GM21447 (cell line): ENCODE results near the gene TSPAN15.

Experiments
- ATAC-seq: cut with Tn5 transposase; IDR thresholded peaks from one replicate; pipeline ENCODE4 v1.9.1; 2021; ENCODE audit not compliant: unreplicated experiment

TSPAN15 gene

GRCh38 chr10:69416695-69417094 is 34.6 kb upstream of the TSPAN15 start, which contains the start of gene TACR2:
TSS of gene TACR2 (minus strand) at chr10:69416918. CDS start at chr10:69416323, 595 bp downstream.
- ATAC-seq, result no peak

GRCh38 chr10:69417542-69417941 is 33.7 kb upstream of the TSPAN15 start:
- no peak for ATAC-seq

- no peak for ATAC-seq
Measured at GRCh38 chr10:69418052-69418752, 33.1 kb upstream of the TSPAN15 start.

GRCh38 chr10:69419096-69419743 is 32.0 kb upstream of the TSPAN15 start:
- ATAC-seq, result no peak

DNA sequence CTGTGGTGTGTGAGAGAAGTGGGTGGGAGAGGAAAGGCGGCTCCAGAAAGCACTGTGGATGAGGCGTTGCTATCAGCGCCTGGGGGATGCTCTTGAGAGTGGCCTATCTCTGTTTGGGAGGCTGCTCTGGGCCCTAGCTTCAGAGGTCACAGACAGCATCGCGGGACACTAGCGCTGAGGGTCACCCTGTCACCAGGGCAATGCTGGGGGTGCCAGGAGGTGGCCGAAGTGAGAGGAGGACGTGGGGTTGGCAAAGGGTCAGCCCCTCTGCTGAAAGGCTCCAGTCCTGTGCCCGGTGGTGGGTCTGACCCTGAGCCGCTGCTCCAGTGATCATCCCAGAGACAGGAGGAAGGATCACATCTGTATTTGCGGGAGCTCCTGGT is 31.5 kb upstream of the TSPAN15 start:
- no peak for ATAC-seq

DNA sequence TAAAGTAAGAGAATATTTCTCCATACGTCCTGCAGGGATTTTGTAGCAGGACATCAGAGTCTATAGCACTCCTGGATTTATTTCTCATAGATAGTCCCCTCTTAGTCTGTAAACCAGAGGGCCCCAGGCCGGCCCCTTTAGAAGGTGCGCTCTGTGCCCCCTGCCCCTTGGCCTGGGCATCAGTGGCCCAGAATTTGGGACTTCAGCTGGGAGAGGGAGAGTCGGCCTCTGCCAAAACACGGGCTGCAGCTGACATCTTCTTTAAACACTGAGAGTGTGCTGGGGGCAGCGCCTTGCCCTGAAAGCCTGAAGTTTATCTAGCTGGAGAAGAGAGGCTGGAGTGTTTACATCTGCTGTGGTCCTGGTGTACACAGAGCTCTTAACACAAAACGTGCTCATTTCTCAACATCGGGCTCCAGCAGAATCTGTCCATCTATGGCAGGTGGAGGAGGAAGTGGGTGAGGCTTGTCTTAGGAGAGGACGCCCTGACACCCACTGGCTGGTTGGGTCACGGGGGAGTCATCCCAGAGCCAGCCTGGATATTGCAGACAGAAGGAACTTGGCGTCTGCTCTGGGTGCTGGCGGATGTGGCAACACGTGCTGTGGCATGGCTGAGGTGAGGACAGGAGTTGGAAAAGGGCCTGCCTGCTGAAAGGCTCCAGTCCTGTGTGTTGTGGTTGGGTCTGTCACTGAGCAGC is 29.5 kb upstream of the TSPAN15 start:
- ATAC-seq, result no peak

- no peak for ATAC-seq
Measured at GRCh38 chr10:69422676-69423075, 28.6 kb upstream of the TSPAN15 start.

GRCh38 chr10:69425041-69425440 is 26.2 kb upstream of the TSPAN15 start:
- ATAC-seq, result no peak

DNA sequence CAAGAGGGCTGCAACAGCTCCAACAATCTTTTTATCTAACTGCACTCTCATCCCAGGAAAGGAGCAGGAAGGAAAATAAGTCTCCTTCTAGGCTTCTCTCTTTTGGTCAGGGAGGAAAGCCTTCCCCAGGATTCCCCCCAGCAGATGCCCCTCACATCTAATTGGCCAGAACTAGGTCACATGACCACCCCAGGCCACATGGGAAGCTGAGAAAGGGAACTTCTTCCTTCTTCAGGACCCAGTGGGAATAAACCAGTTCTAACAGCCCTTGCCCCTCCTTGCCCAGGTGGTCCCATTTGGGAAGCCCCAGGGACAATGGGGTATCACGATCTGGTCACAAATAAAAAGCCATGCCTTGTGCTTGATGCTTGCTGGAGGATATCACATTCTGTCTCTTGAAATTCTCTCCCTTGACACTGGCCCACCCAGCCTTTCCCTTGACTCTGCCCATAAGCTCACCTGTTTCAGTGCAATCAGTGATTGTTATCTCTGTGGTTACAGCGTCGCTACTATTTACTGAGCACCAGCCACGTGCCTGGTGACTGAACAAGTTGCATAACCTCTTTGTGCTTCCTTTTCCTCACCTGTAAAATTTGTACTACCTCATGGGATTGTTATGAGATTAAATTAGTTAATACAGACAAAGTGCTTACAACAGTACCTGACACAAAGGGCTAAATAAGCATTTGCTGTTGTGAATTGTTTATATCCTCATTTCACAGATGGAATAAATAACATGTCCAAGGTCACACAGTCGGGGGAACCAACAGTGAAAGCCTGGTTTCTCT is 25.6 kb upstream of the TSPAN15 start:
- ATAC-seq, result no peak

GRCh38 chr10:69426376-69426727 is 24.9 kb upstream of the TSPAN15 start:
- no peak for ATAC-seq

GRCh38 chr10:69428165-69428564 is 23.1 kb upstream of the TSPAN15 start:
- no peak for ATAC-seq

GRCh38 chr10:69434169-69434568 is 17.1 kb upstream of the TSPAN15 start:
- ATAC-seq, result no peak

DNA sequence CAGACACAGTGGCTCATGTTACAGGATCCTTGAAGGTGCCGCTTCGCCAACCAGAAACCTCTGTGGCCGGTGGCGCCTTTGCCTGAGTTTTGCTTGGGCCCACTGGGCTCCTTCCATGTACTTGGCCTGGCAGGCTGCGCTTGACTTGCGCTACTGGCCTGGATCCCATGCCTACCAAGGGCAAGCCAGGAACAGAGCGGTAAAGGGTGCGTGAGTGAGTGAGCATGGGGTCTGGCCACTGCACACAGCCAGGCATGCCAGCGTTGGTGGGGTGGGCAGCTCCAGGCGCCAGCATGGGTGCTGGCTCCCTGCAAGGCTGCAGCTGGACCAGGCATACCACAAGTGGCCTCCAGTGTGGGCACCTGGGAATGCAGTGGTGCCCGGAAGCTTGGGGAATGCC is 16.3 kb upstream of the TSPAN15 start:
- ATAC-seq, result no peak

- no peak for ATAC-seq
Measured at GRCh38 chr10:69435966-69436520, 15.2 kb upstream of the TSPAN15 start.

GRCh38 chr10:69437321-69438259 is 13.7 kb upstream of the TSPAN15 start:
- ATAC-seq, result no peak

GRCh38 chr10:69438536-69439349 is 12.5 kb upstream of the TSPAN15 start:
- no peak for ATAC-seq

DNA sequence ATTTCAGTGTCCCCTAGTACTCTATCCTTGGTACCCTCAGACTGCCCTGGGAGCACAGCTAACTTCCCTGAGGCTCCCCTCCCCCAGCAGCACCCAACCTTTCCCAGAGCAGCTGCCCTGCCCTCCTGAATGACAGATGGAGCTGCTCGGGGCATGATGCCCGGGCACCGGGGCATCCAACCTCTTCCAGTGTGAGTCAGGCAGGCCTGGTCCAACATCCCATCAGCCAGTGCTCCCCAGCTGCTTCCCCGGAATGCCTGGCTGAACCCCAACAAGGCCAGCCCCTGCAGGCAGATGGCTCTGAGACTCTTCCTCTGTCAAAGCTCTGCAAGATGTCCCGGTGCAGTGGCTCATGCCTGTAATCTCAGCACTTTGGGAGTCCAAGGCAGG is 11.9 kb upstream of the TSPAN15 start:
- ATAC-seq, result no peak

DNA sequence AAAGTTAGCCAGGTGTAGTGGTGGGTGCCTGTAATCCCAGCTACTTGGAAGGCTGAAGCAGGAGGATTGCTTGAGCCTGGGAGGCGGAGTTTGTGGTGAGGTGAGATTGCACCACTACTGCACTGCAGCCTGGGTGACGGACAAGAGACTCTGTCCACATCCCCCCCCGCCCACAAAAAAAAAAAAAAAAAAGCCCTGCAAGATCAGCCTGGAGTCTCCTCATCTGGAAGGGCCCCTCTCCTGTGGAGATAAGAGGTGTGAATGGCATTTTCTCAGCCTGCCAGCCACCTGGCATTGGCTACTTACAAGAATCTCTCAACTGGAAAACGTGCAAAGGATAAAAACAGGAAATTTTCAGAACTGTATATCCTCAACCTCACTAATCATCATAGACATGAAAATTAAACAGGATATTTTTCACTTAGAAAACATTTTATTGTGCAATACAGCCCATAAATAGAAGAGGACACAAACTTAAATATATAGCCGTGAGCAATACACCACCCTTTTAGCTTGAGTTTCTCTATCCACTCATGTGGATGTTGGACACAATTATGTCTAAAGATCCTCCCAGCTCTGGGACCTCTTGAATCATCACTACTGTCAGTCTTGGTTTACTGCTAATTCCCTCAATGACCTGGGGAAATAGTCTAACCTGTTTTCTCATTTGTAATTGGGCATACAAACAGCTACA is 11.3 kb upstream of the TSPAN15 start:
- ATAC-seq, result no peak

DNA sequence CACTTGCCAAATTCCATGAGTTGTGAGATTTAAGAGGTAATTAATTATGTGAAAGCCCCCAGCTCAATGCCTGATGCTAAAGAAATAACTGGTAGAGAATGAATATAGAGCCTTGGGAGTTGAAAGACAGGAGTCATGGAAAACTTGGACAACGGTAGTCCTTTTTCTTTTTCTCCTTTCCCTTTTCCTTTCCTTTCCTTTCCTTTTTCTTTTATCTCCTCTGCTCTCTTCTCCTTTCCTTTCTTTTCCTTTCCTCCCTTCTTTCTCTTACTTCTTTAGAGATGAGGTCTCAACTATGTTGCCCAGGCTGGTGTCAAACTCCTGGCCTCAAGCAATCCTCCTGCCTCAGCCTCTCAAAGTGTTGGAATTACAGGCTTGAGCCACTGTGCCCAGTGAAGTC is 7.9 kb upstream of the TSPAN15 start:
- ATAC-seq, result no peak
